Measurements from ENCODE around the gene CCDC149. TPM values are rescaled to one million over a fixed set of nuclear protein-coding genes. Genes with fewer than 3 reads are reported as not detected.

CCDC149 gene
- total and polyA plus RNA-seq, 2 of the 8 experiments (the other 6 are each of a cell fraction or from before 2014, with no cell fraction given) = 2.2 to 5.6 TPM

GRCh38 chr4:24775032-24775605 is 137.7 kb downstream of the CCDC149 start (continued):
- TF ChIP-seq, protein P1, sequence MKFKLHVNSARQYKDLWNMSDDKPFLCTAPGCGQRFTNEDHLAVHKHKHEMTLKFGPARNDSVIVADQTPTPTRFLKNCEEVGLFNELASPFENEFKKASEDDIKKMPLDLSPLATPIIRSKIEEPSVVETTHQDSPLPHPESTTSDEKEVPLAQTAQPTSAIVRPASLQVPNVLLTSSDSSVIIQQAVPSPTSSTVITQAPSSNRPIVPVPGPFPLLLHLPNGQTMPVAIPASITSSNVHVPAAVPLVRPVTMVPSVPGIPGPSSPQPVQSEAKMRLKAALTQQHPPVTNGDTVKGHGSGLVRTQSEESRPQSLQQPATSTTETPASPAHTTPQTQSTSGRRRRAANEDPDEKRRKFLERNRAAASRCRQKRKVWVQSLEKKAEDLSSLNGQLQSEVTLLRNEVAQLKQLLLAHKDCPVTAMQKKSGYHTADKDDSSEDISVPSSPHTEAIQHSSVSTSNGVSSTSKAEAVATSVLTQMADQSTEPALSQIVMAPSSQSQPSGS (IDR thresholded peaks at IDR 0.05; ENCODE audit: low read length) = no peak
- TF ChIP-seq, protein P2, sequence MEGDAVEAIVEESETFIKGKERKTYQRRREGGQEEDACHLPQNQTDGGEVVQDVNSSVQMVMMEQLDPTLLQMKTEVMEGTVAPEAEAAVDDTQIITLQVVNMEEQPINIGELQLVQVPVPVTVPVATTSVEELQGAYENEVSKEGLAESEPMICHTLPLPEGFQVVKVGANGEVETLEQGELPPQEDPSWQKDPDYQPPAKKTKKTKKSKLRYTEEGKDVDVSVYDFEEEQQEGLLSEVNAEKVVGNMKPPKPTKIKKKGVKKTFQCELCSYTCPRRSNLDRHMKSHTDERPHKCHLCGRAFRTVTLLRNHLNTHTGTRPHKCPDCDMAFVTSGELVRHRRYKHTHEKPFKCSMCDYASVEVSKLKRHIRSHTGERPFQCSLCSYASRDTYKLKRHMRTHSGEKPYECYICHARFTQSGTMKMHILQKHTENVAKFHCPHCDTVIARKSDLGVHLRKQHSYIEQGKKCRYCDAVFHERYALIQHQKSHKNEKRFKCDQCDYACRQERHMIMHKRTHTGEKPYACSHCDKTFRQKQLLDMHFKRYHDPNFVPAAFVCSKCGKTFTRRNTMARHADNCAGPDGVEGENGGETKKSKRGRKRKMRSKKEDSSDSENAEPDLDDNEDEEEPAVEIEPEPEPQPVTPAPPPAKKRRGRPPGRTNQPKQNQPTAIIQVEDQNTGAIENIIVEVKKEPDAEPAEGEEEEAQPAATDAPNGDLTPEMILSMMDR (IDR thresholded peaks at IDR 0.05; ENCODE audit: control extremely low read depth in 1 of 3, insufficient read depth in 1 of 3, low read depth in 1 of 3, low read length in 3 of 3) = no peak
- TF ChIP-seq MAX (IDR thresholded peaks at IDR 0.05) = no peak
